Middle frontal gyrus (tissue), 1 donor: ENCODE data around the gene TIMP1.

Source experiments
- DNase-seq: peaks from one replicate; pipeline ENCODE4 v3.0.0-alpha.2; 2015; ENCODE audit warnings: low spot score; ENCODE audit errors: extremely low spot score

The TIMP1 gene

DNA sequence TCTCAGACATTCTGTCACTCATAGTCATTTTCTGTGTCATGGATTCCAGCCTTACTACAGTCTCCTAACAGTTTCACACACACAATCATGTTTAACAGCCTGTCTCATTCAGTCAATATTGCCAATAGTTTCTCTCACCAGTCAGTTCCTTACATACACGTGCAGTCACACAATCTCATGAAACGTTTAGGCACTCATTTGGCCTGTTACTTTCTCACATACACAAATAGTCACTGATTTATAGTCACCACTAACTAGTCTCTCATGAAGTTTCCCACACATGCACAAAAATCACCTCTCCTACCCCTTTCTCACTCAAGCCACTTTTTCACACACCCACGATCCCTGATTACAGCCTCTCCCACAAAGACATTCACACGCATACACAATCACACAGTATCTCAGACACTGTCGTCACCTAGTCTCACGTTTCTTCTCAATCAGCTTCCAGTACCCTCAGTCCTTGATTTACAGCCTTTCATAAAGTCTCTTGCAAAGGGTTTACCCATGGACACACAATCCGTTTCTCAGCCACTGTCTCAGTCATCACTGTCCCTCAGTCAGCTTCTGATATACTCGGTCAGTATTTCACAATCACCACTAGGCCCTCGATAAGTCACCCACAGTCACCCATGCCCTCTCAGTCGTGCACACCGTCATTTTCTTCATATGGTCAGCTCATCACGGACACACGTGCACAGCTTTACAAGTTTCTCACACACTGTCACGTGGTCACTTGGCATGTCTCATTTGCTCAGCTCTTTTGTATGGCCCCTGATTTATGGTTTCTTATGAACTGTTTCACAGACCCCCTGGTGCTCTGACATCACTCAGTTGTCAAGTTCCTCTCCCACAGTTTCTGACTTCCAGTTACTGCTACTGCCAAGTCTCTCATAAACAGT, 51.7 kb downstream of the TIMP1 start:
- no peak for DNase-seq

GRCh38 chrX:47634871-47635575, 52.8 kb downstream of the TIMP1 start:
- no peak for DNase-seq
